ENCODE data around the gene CD27.

Gene CD27

DNA sequence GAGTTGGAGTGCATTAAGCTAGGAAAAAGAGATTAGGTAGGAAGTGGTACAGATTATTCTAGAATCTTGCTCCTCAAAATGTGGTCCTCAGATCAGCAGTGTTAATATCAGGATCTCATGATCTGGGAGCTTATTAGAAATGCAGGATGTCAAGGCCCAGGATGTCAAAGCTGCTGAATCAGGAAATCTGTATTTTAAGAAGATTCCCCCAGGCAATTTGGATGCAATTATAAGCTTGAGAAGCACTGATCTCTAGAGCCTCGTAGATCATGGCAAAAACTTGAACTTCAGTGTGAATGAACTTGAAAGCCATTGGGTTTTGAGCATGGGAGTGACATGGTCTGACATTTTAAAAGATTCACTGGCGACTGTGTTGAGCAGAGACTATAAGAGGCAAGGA, 55.7 kb downstream of the CD27 start:
- H3K4me3 ChIP-seq (ENCODE audit: low read length), result no peak overlapping the region
- TF ChIP-seq ZNF274 (IDR thresholded peaks at IDR 0.05; ENCODE audit: low read depth, low read length), result no peak
